ENCODE results near the gene CCR6. TPM values are rescaled to one million over a fixed set of nuclear protein-coding genes. Genes with fewer than 3 reads are reported as not detected.

CCR6 gene
- total RNA-seq, 2 experiments from 2014 or later, result 0.10 to 0.35 TPM

GRCh38 chr6:167111597-167111996 is 11.3 kb upstream of the CCR6 start:
- H3K36me3 ChIP-seq (ENCODE audit: insufficient read depth, low read length), result no peaks in the 10 kb centered on the region
- H2AFZ ChIP-seq (ENCODE audit: low read length), result no peak overlapping the region
- H3K4me2 ChIP-seq (ENCODE audit: low read length), result peak overlapping the region; percentile 77
- CTCF ChIA-PET (ENCODE audit: unreplicated experiment), result no interaction called here
- no peaks in the 10 kb centered on the region for H3K9me3 ChIP-seq (ENCODE audit: low read length)
- H3K9me2 ChIP-seq (ENCODE audit: insufficient read depth, low read length), result no peaks in the 10 kb centered on the region
- POLR2A ChIA-PET, result interaction anchor here (0.6 to 1.3 kb wide), 3 partner anchors 18 to 909 kb away, joined by 3 to 4 read pairs (median 4); no protein-coding TSS in a partner anchor
- H3K4me1 ChIP-seq (ENCODE audit: insufficient read depth, low read length, poor library complexity, severe bottlenecking), result peaks cover 81% of the 10 kb centered on the region
- no peaks in the 10 kb centered on the region for H4K20me1 ChIP-seq (ENCODE audit: insufficient read depth, low read length)
- no peak overlapping the region for H3K4me3 ChIP-seq (ENCODE audit: low read depth, low read length, poor library complexity, severe bottlenecking)
- H3K79me2 ChIP-seq (ENCODE audit: insufficient read depth, low read depth, low read length), result no peaks in the 10 kb centered on the region
- no TSS peak for BruUV-seq (replicated peaks)
- intact Hi-C loops (cut with micrococcal nuclease; ENCODE audit: unreplicated experiment), result loop anchor here (5.0 kb wide), 1 partner anchor 34 kb away; no protein-coding TSS in a partner anchor
- H3K27ac ChIP-seq (ENCODE audit: low read depth, low read length, poor library complexity, severe bottlenecking), result peak overlapping the region; percentile 92
- DNase-seq (ENCODE audit: low spot score), result no peak
- no peak for TF ChIP-seq CTCF (conservative IDR thresholded peaks at IDR 0.05; ENCODE audit: low read length)
- no peak for TF ChIP-seq EZH2phosphoT487 (IDR thresholded peaks at IDR 0.05; ENCODE audit: borderline replicate concordance, low read depth, low read length)

- H3K9me2 ChIP-seq (ENCODE audit: insufficient read depth, low read length), result no peaks in the 10 kb centered on the region
- H3K79me2 ChIP-seq (ENCODE audit: insufficient read depth, low read depth, low read length), result no peaks in the 10 kb centered on the region
- TF ChIP-seq CTCF (conservative IDR thresholded peaks at IDR 0.05; ENCODE audit: low read length) (no peak), EZH2phosphoT487 (IDR thresholded peaks at IDR 0.05; ENCODE audit: borderline replicate concordance, low read depth, low read length) (no peak)
- peak overlapping the region; percentile 48 for H3K4me3 ChIP-seq (ENCODE audit: low read depth, low read length, poor library complexity, severe bottlenecking)
- ChIA-PET CTCF (ENCODE audit: unreplicated experiment) (interaction anchor here (0.8 to 2.3 kb wide), 2 partner anchors 17 to 153 kb away, joined by 6 to 9 read pairs; no protein-coding TSS in a partner anchor), POLR2A (interaction anchor here (1.0 to 3.3 kb wide), 7 partner anchors 11 to 156 kb away, joined by 3 to 27 read pairs (median 10); partner anchors contain the start of genes CCR6 and RNASET2)
- BruUV-seq (replicated peaks), result no TSS peak
- peak overlapping the region; percentile 92 for H3K27ac ChIP-seq (ENCODE audit: low read depth, low read length, poor library complexity, severe bottlenecking)
- no peaks in the 10 kb centered on the region for H3K36me3 ChIP-seq (ENCODE audit: insufficient read depth, low read length)
- no peaks in the 10 kb centered on the region for H3K9me3 ChIP-seq (ENCODE audit: low read length)
- intact Hi-C loops (cut with micrococcal nuclease; ENCODE audit: unreplicated experiment), result loop anchor here (1.0 to 5.0 kb wide), 2 partner anchors 17 to 35 kb away; no protein-coding TSS in a partner anchor
- peak overlapping the region; percentile 77 for H3K4me2 ChIP-seq (ENCODE audit: low read length)
- no peaks in the 10 kb centered on the region for H4K20me1 ChIP-seq (ENCODE audit: insufficient read depth, low read length)
- no peak overlapping the region for H2AFZ ChIP-seq (ENCODE audit: low read length)
- no peak for DNase-seq (ENCODE audit: low spot score)
- H3K4me1 ChIP-seq (ENCODE audit: insufficient read depth, low read length, poor library complexity, severe bottlenecking), result peaks cover 77% of the 10 kb centered on the region
Observed at GRCh38 chr6:167112421-167112820, 10.5 kb upstream of the CCR6 start.

Data from OCI-LY7 (cell line).